H1 (cell line): ENCODE data around the gene GBF1. TPM values are rescaled to one million over a fixed set of nuclear protein-coding genes. Genes with fewer than 3 reads are reported as not detected.

ENCODE experiments used
- CHD2 ChIP-seq: IDR thresholded peaks from 2 replicates; pipeline ENCODE4 v1.6.1; 2012; ENCODE audit warnings: low read length, improper control_type of control experiment
- HDAC6 ChIP-seq: IDR thresholded peaks from one replicate; pipeline ENCODE4 v1.7.1; 2012; ENCODE audit warnings: low read depth, mild to moderate bottlenecking, inconsistent platforms, low read length, moderate library complexity
- RBBP5 ChIP-seq: IDR thresholded peaks from 2 replicates; pipeline ENCODE4 v1.7.1; 2012; ENCODE audit warnings: low read depth, mild to moderate bottlenecking, inconsistent platforms, low read length, moderate library complexity, borderline replicate concordance
- RXRA ChIP-seq: IDR thresholded peaks from 2 replicates; pipeline ENCODE4 v1.6.1; 2011; ENCODE audit warnings: low read depth, mild to moderate bottlenecking, low read length, moderate library complexity; ENCODE audit not compliant: insufficient read depth
- SIRT6 ChIP-seq: IDR thresholded peaks from one replicate; pipeline ENCODE4 v1.7.1; 2012; ENCODE audit warnings: low read length, inconsistent platforms
- SRF ChIP-seq: IDR thresholded peaks from 2 replicates; pipeline ENCODE4 v1.6.1; 2011; ENCODE audit warnings: mild to moderate bottlenecking, low read depth, low read length, moderate library complexity
- TAF1 ChIP-seq: IDR thresholded peaks from 2 replicates; pipeline ENCODE4 v1.6.1; 2011; ENCODE audit warnings: mild to moderate bottlenecking, low read depth, low read length
- TCF12 ChIP-seq: IDR thresholded peaks from 2 replicates; pipeline ENCODE4 v1.6.1; 2011; ENCODE audit warnings: low read depth, mild to moderate bottlenecking, low read length
- YY1 ChIP-seq: IDR thresholded peaks from 2 replicates; pipeline ENCODE4 v1.6.1; 2011; ENCODE audit warnings: low read depth, mild to moderate bottlenecking, low read length
- polyA plus RNA-seq, 7 experiments: library from polyadenylated mRNA; depleted of rRNA in 3 of 7; stranded (reverse) in 5 of 7; unstranded in 2 of 7; fragments of >200 nt in 5 of 7; fragments of 200-250 nt in 2 of 7; gene quantifications; 1 replicate in 5 of 7; 2 replicates in 1 of 7; 4 replicates in 1 of 7; pipeline versions ENCODE4 v1.2.1 to v1.2.3, GENCODE V29; 2011 to 2013; ENCODE audit warnings: missing spikeins in 2 of 7, mixed read lengths in 2 of 7
- total RNA-seq: library from RNA; stranded (reverse); fragmentation: NEBNext Ultra II Directional; extraction: Animal tissue kit (Norgen Biotek cat#: 25700); gene quantifications from 2 replicates; pipeline ENCODE4 v1.2.1, GENCODE V29; 2021

The GBF1 gene
- total and polyA plus RNA-seq, 2 of the 8 experiments (the other 6 are each of a cell fraction or from before 2014, with no cell fraction given), result 11.0 to 25.5 TPM

GRCh38 chr10:102200751-102201640, 44.3 kb upstream of the GBF1 start (continued):
- TF ChIP-seq YY1 (no peak), CHD2 (no peak), TCF12 (no peak), HDAC6 (no peak), SIRT6 (no peak), RXRA (no peak), TAF1 (no peak), SRF (no peak), RBBP5 (no peak)
